Neural progenitor cell (in vitro differentiated cells): ENCODE results near the gene ME2. TPM values are rescaled to one million over a fixed set of nuclear protein-coding genes. Genes with fewer than 3 reads are reported as not detected.

Experiments
- DNase-seq: peaks from one replicate; pipeline ENCODE4 v3.0.0-alpha.2; 2016; ENCODE audit warnings: low spot score
- H2AFZ ChIP-seq: fragments of 200-600 bp; sonication (generic); replicated peaks from 2 replicates; pipeline ENCODE4 v1.6.1; 2016; ENCODE audit warnings: antibody characterized with exemption
- H3F3A ChIP-seq: fragments of 200-600 bp; sonication (generic); 2 replicates; pipeline ENCODE4 v1.6.1; 2016; ENCODE audit warnings: antibody characterized with exemption, low read depth
- H3K27ac ChIP-seq: fragments of 200-600 bp; sonication (generic); 2 replicates; pipeline ENCODE4 v1.5.1; 2016; ENCODE audit warnings: mild to moderate bottlenecking
- H3K27me3 ChIP-seq: fragments of 200-600 bp; sonication (generic); 2 replicates; pipeline ENCODE4 v1.6.1; 2016; ENCODE audit warnings: mild to moderate bottlenecking, moderate library complexity
- H3K36me3 ChIP-seq: fragments of 200-600 bp; sonication (generic); 2 replicates; pipeline ENCODE4 v1.5.1; 2016
- H3K4me1 ChIP-seq: fragments of 200-600 bp; sonication (generic); 2 replicates; pipeline ENCODE4 v1.6.1; 2016; ENCODE audit warnings: mixed run types
- H3K4me2 ChIP-seq: fragments of 200-600 bp; sonication (generic); 2 replicates; pipeline ENCODE4 v1.6.1; 2016
- H3K4me3 ChIP-seq: fragments of 200-600 bp; sonication (generic); 2 replicates; pipeline ENCODE4 v1.5.1; 2016
- H3K79me2 ChIP-seq: fragments of 200-600 bp; sonication (generic); 2 replicates; pipeline ENCODE4 v1.6.1; 2016; ENCODE audit warnings: low read depth
- H3K9ac ChIP-seq: fragments of 200-600 bp; sonication (generic); 2 replicates; pipeline ENCODE4 v1.6.1; 2016
- H3K9me3 ChIP-seq: fragments of 200-600 bp; sonication (generic); 2 replicates; pipeline ENCODE4 v1.5.1; 2016; ENCODE audit warnings: low read depth
- H4K20me1 ChIP-seq: fragments of 200-600 bp; sonication (generic); 2 replicates; pipeline ENCODE4 v1.6.1; 2016; ENCODE audit warnings: low read depth
- H3K27ac Mint-ChIP-seq: 3 replicates; pipeline ENCODE4 v1.8.0; 2021; ENCODE audit warnings: mixed read lengths
- H3K27me3 Mint-ChIP-seq: 2 replicates; pipeline ENCODE4 v1.8.0; 2022; ENCODE audit warnings: low read depth, mild to moderate bottlenecking, inconsistent platforms, moderate library complexity, mixed read lengths; ENCODE audit not compliant: insufficient read depth
- H3K36me3 Mint-ChIP-seq: 3 replicates; pipeline ENCODE4 v1.8.0; 2021; ENCODE audit warnings: mixed read lengths
- H3K4me1 Mint-ChIP-seq: 3 replicates; pipeline ENCODE4 v1.8.0; 2021; ENCODE audit warnings: mixed read lengths
- H3K4me3 Mint-ChIP-seq: 3 replicates; pipeline ENCODE4 v1.8.0; 2021; ENCODE audit warnings: mild to moderate bottlenecking, moderate library complexity, mixed read lengths
- H3K9me3 Mint-ChIP-seq: 3 replicates; pipeline ENCODE4 v1.8.0; 2020; ENCODE audit warnings: mixed read lengths
- EZH2 ChIP-seq: fragments of 200-600 bp; sonication (generic); IDR thresholded peaks from 2 replicates; pipeline ENCODE4 v1.6.1; 2017; ENCODE audit warnings: antibody characterized with exemption, mild to moderate bottlenecking, moderate library complexity
- EZH2phosphoT487 ChIP-seq: fragments of 200-600 bp; sonication (generic); IDR thresholded peaks from 2 replicates; pipeline ENCODE4 v1.6.1; 2017; ENCODE audit warnings: antibody characterized with exemption
- total RNA-seq: library from RNA; depleted of rRNA; stranded (reverse); fragments of >200 nt; gene quantifications from 2 replicates; pipeline ENCODE4 v1.2.3, GENCODE V29; 2015; ENCODE audit warnings: low replicate concordance
- TF ChIP-seq, protein P1 (sequence below): fragments of 200-600 bp; sonication (generic); IDR thresholded peaks from 2 replicates; pipeline ENCODE4 v1.5.1; 2017; ENCODE audit warnings: antibody characterized with exemption, mild to moderate bottlenecking

The ME2 gene
- total RNA-seq, 1 donor from 2014 or later: 129 TPM

GRCh38 chr18:50871846-50872245 lies 7.1 kb upstream of the ME2 start:
- no peak for TF ChIP-seq EZH2phosphoT487
- TF ChIP-seq, protein P1, sequence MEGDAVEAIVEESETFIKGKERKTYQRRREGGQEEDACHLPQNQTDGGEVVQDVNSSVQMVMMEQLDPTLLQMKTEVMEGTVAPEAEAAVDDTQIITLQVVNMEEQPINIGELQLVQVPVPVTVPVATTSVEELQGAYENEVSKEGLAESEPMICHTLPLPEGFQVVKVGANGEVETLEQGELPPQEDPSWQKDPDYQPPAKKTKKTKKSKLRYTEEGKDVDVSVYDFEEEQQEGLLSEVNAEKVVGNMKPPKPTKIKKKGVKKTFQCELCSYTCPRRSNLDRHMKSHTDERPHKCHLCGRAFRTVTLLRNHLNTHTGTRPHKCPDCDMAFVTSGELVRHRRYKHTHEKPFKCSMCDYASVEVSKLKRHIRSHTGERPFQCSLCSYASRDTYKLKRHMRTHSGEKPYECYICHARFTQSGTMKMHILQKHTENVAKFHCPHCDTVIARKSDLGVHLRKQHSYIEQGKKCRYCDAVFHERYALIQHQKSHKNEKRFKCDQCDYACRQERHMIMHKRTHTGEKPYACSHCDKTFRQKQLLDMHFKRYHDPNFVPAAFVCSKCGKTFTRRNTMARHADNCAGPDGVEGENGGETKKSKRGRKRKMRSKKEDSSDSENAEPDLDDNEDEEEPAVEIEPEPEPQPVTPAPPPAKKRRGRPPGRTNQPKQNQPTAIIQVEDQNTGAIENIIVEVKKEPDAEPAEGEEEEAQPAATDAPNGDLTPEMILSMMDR: no peak
- Histone ChIP-seq H3K9ac (no peak overlapping the region), H3F3A (peaks cover 3% of the 10 kb centered on the region), H3K9me3 (no peaks in the 10 kb centered on the region), H2AFZ (no peak overlapping the region), H3K4me1 (peaks cover 14% of the 10 kb centered on the region), H4K20me1 (no peaks in the 10 kb centered on the region), H3K79me2 (no peaks in the 10 kb centered on the region), H3K36me3 (no peaks in the 10 kb centered on the region), H3K4me3 (no peak overlapping the region), H3K27ac (no peak overlapping the region), H3K27me3 (no peaks in the 10 kb centered on the region), H3K4me2 (no peak overlapping the region)
- peaks cover 3% of the 10 kb centered on the region for H3K27me3 Mint-ChIP-seq
- no peaks in the 10 kb centered on the region for H3K9me3 Mint-ChIP-seq
- peaks cover 31% of the 10 kb centered on the region for H3K4me1 Mint-ChIP-seq
- H3K4me3 Mint-ChIP-seq: no peak overlapping the region
- H3K27ac Mint-ChIP-seq: peak overlapping the region; percentile 66
- no peaks in the 10 kb centered on the region for H3K36me3 Mint-ChIP-seq
- DNase-seq: no peak

- H3K27me3 Mint-ChIP-seq: peaks cover 13% of the 10 kb centered on the region
- peak; percentile 52 for DNase-seq
- no peak overlapping the region for H3K27ac ChIP-seq
- H3K9me3 ChIP-seq: no peaks in the 10 kb centered on the region
- no peak for TF ChIP-seq EZH2phosphoT487
- H3K4me1 Mint-ChIP-seq: peaks cover 45% of the 10 kb centered on the region
- H4K20me1 ChIP-seq: peaks cover 14% of the 10 kb centered on the region
- H3K9me3 Mint-ChIP-seq: peaks cover 2% of the 10 kb centered on the region
- peaks cover 22% of the 10 kb centered on the region for H3F3A ChIP-seq
- H3K9ac ChIP-seq: no peak overlapping the region
- H3K4me3 Mint-ChIP-seq: peak overlapping the region; percentile 48
- H3K27ac Mint-ChIP-seq: peak overlapping the region; percentile 86
- H3K4me1 ChIP-seq: peaks cover 34% of the 10 kb centered on the region
- H3K79me2 ChIP-seq: peaks cover 17% of the 10 kb centered on the region
- H3K27me3 ChIP-seq: no peaks in the 10 kb centered on the region
- peak overlapping the region; percentile 39 for H3K4me2 ChIP-seq
- no peaks in the 10 kb centered on the region for H3K36me3 Mint-ChIP-seq
- H3K36me3 ChIP-seq: no peaks in the 10 kb centered on the region
- H3K4me3 ChIP-seq: no peak overlapping the region
- no peak overlapping the region for H2AFZ ChIP-seq
These were observed 2.9 kb upstream of the ME2 start for GRCh38 chr18:50875966-50876536.

DNA sequence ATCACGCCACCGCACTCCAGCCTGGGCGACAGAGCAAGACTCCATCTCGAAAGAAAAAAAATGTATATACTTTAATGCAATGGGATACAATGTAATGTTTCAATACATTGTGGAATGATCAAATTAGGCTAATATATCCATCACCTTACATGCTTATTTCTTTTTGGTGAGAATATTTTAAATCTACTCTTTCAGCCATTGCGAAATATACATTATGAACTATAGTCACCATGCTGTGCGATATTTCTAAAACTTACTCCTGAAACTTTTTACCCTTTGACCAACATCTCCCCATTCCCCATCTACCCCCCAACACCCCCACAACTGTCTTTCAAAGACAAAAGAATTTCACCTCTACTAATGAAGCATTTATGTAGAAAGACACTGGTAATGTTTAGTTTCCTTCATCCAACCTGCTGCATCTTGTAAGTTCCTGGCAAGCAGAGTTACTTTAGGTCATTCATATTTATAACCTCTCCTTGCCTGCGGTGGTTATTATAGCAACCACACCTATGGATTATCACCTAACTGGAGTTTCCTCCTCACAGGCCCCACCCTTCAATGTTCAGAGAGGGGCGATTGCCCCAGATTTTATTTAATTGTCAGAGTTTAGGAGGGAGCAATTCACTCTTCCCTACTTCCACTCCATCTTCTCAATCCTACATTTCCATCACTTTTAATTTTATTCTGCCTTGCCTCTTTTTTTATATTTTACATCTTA lies 1.2 kb upstream of the ME2 start:
- Histone ChIP-seq H3K27ac (no peak overlapping the region), H3K79me2 (peaks cover 34% of the 10 kb centered on the region), H3K9me3 (no peaks in the 10 kb centered on the region), H3K27me3 (no peaks in the 10 kb centered on the region), H2AFZ (no peak overlapping the region), H3F3A (peaks cover 22% of the 10 kb centered on the region), H3K4me1 (peaks cover 34% of the 10 kb centered on the region), H3K4me3 (peak overlapping the region; percentile 88), H3K36me3 (no peaks in the 10 kb centered on the region), H3K4me2 (peak overlapping the region; percentile 94), H3K9ac (no peak overlapping the region), H4K20me1 (peaks cover 15% of the 10 kb centered on the region)
- Mint-ChIP-seq H3K36me3 (peaks cover 2% of the 10 kb centered on the region), H3K27me3 (peaks cover 13% of the 10 kb centered on the region), H3K27ac (peak overlapping the region; percentile 99), H3K4me3 (peak overlapping the region; percentile 89), H3K9me3 (peaks cover 2% of the 10 kb centered on the region), H3K4me1 (peaks cover 40% of the 10 kb centered on the region)
- DNase-seq: no peak
- no peak for TF ChIP-seq EZH2phosphoT487
- TF ChIP-seq EZH2: no peak
- TF ChIP-seq, protein P1: no peak
